IPS DF 6.9 (cell line): ENCODE measurements around the gene TEKTIP1.
A peak's percentile ranks its signal among the peaks of the same experiment; 100 is the strongest.
"Not testable (repeated sequence)": the region's sequence is repeated elsewhere in the genome, so short reads cannot be mapped to it uniquely, and the experiment has no call there.

Experiments used
- DNase-seq: peaks from one replicate; pipeline ENCODE4 v3.0.0-alpha.2; 2013; ENCODE audit warnings: low read depth, low spot score
- H3K27ac ChIP-seq: one replicate; pipeline ENCODE4 v1.5.1; 2013; ENCODE audit warnings: low read length, control low read depth
- H3K27me3 ChIP-seq: 2 replicates; pipeline ENCODE4 v1.6.1; 2013; ENCODE audit warnings: mild to moderate bottlenecking, low read length; ENCODE audit not compliant: control insufficient read depth, insufficient read depth
- H3K36me3 ChIP-seq: 2 replicates; pipeline ENCODE4 v1.6.1; 2013; ENCODE audit warnings: low read length; ENCODE audit not compliant: control insufficient read depth, insufficient read depth
- H3K4me1 ChIP-seq: 2 replicates; pipeline ENCODE4 v1.6.1; 2013; ENCODE audit warnings: low read length; ENCODE audit not compliant: control insufficient read depth, insufficient read depth
- H3K4me3 ChIP-seq: 2 replicates; pipeline ENCODE4 v1.5.1; 2013; ENCODE audit warnings: mild to moderate bottlenecking, low read length
- H3K9me3 ChIP-seq: 2 replicates; pipeline ENCODE4 v1.6.1; 2013; ENCODE audit warnings: low read length, inconsistent platforms; ENCODE audit not compliant: control insufficient read depth, insufficient read depth
- whole genome bisulfite sequencing: extraction: QIAGEN DNeasy Blood & Tissue Kit; methylation state at CpG from one replicate; pipeline ENCODE4 v1.1.7; 2013; ENCODE audit warnings: mixed read lengths, missing lambda C conversion rate; ENCODE audit not compliant: insufficient read length, insufficient coverage; 5-methylcytosine and 5-hydroxymethylcytosine counted together

TEKTIP1 gene

DNA sequence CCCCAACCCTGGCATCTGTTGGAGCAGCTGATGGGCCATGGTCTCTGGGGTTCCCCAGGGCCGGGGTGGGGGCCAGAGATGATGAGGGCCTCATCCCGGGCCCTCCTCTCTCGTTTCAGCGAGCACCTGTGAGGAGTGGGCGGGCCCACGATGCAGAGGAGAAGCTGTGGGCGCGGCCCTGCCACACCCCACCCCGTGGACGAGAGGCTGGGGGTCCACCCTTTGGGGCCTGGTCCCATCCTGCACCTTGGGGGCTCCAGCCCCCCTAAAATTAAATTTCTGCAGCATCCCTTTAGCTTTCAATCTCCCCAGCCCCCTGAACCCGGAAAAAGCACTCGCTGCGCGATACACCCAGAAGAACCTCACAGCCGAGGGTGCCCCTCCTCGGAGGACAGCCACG, 39.4 kb downstream of the TEKTIP1 start:
- peak overlapping the region; percentile 58; the same call in 1 of the 2 replicates for H3K4me3 ChIP-seq
- no peaks in the 10 kb centered on the region for H3K36me3 ChIP-seq
- no peak overlapping the region for H3K27ac ChIP-seq
- DNase-seq, result no peak
- H3K9me3 ChIP-seq, result no peaks in the 10 kb centered on the region
- WGBS, result no CpG with 5 or more reads among the region's 17 CpGs
- peaks cover 6% of the 10 kb centered on the region for H3K4me1 ChIP-seq
- no peaks in the 10 kb centered on the region for H3K27me3 ChIP-seq

DNA sequence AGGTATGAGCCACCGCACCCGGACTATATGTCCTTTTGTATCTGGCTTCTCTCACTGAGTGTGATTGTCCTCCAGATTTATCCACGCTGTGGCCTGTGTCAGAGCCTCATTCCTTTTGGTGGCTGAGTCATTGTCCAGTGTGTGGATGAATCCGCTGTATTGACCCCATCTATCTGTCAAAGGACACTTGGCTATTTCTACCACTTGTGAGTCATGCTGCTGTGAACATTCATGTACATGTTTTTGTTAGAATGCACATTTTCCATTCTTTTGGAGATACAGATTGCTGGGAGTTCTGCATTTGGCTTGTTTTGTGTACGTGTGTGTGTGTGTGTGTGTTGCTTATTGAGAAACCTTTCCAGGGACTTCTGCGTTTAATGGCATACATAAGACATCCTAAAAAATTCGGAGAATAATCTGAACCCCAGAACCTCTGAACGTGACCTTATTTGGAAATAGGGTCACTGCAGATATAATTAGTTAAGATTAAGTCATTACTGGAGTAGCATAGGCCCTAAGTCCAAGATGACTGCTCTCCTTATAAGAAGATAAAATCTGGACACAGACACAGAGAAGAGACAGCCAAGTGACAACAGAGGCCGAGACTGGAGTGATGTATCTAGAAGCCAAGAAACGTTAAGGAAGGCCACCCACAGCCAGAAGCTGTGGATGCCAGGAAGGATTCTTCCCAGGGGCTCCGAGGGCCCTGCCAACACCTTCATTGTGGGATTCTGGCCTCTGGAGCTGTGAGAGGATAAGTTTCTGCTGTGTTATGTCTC, 41.4 kb downstream of the TEKTIP1 start:
- no peak overlapping the region for H3K27ac ChIP-seq

DNA sequence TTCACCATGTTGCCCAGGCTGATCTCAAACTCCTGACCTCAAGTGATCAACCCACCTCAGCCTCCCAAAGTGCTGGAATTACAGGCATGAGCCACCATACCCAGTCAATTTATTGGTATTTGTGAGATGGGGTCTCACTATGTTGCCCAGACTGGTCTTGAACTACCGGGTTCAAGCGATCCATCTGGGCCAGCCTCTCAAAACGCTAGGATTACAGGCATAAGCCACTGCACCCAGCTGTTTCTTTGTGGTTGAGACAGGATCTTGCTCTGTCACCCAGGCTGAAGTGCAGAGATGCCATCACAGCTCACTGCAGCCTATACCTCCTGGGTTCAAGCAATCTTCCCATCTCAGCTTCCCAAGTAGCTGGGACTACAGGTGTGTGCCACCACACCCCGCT, 42.8 kb downstream of the TEKTIP1 start:
- not testable (repeated sequence) for H3K9me3 ChIP-seq, H3K4me1 ChIP-seq, H3K27me3 ChIP-seq, H3K4me3 ChIP-seq, H3K36me3 ChIP-seq, DNase-seq, H3K27ac ChIP-seq
- WGBS, result no CpG with 5 or more reads among the region's 4 CpGs

More for the DNA sequence above, 41.4 kb downstream of the TEKTIP1 start:
- no peaks in the 10 kb centered on the region for H3K36me3 ChIP-seq
- H3K9me3 ChIP-seq, result no peaks in the 10 kb centered on the region
- peaks cover 4% of the 10 kb centered on the region; the same call in 1 of the 2 replicates for H3K4me1 ChIP-seq
- no peaks in the 10 kb centered on the region for H3K27me3 ChIP-seq
- no peak for DNase-seq
- WGBS, result no CpG with 5 or more reads among the region's 11 CpGs
- H3K4me3 ChIP-seq, result no peak overlapping the region

DNA sequence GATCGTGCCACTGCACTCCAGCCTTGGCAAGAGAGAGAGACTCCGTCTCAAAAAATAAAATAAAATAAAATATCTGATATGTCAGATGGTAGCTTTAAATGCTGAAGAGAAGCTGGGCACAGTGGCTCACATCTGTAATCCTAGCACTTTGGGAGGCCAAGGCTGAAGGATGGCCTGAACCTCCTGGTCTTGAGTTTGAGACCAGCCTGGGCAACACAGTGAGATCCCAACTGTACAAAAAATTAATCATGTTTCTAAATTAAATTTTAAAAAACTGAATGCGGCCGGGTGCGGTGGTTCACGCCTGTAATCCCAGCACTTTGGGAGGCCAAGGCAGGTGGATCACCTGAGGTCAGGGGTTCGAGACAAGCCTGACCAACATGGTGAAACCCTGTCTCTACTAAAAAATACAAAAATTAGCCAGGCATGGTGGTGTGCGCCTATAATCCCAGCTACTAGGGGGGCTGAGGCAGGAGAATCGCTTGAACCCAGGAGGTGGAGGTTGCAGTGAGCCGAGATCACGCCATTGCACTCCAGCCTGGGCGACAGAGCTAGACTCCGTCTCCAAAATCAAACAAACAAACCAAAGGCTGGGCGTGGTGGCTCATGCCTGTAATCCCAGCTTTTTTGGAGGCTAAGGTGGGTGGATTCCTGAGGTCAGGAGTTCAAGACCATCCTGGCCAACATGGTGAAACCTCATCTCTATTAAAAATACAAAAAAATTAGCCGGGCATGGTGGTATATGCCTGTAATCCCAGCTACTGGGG, 45.2 kb downstream of the TEKTIP1 start:
- not testable (repeated sequence) for H3K4me1 ChIP-seq, H3K27ac ChIP-seq, H3K9me3 ChIP-seq, DNase-seq, H3K27me3 ChIP-seq, H3K4me3 ChIP-seq, H3K36me3 ChIP-seq
- WGBS, result no CpG with 5 or more reads among the region's 15 CpGs

DNA sequence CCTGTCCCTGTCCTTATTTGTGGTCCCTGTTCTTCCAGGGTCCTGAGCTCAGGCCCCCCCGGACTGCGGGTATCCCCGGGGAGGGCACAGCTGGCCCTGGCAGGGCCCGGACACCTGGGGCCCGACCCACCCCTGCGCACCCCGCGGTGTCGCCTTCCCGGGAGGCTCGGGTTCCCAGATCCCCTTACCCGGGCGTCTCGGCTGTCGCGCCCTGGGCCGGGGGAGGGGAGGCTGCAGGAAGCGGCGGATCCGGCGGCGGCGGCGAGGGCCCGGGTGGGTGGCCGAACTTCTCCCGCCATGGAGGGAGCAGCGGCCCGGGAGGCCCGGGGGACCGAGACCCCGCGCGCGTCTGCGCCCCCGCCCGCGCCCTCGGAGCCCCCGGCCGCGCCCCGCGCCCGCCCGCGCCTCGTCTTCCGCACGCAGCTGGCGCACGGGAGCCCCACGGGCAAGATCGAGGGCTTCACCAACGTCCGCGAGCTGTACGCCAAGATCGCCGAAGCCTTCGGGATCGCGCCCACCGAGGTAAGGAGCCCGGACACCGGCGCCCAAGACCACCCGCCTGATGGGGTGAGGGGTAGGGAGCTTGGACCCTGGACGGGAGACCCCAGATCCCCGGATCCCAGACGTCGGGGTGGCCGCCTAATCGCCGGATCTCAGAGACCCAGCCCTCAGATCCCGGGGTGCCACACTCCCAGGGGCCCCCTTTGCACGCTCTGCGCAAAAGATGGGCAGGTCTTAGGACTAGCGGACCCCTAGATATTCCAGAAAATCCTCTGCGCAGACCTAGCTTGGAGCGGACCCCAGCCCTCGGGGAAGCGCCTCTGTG, 46.5 kb downstream of the TEKTIP1 start, which contains the start of gene GIPC3:
TSS of gene GIPC3 (plus strand) at position 178 of the 826 bp plus-strand sequence. CDS start at position 298, 120 bp downstream.
- peaks cover 4% of the 10 kb centered on the region; the same call in 1 of the 2 replicates for H3K27me3 ChIP-seq
- H3K36me3 ChIP-seq, result no peaks in the 10 kb centered on the region; the same call in 1 of the 2 replicates
- no peak for DNase-seq
- no CpG with 5 or more reads among the region's 84 CpGs for WGBS
- no peak within 1 kb of the TSS for H3K27ac ChIP-seq
- H3K4me3 ChIP-seq, result peak within 1 kb of the TSS; percentile 21; the same call in 1 of the 2 replicates
- H3K9me3 ChIP-seq, result no peaks in the 10 kb centered on the region
- no peaks in the 10 kb centered on the region for H3K4me1 ChIP-seq

DNA sequence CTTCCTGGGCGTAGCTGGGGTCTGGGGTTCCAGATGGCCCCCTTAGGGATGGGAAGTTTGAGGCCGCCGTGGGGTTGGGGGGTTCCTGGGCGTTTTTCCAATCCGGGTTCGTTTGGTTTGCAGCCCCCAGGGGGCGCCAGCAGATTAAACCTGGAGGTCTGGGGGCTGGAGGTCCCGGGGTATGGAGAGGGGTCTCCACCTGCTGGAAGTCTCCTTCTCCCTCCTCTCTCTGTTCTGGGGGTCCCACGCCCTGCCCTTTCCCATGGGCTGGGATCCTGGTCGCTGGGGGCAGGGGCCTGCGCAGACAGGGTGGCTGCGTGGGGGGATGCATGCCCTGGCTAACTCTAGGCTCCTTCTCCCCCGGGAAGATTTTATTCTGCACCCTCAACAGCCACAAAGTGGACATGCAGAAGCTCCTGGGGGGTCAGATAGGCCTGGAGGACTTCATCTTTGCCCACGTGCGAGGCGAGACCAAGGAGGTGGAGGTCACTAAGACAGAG, 47.2 kb downstream of the TEKTIP1 start:
- no peaks in the 10 kb centered on the region; the same call in 1 of the 2 replicates for H3K36me3 ChIP-seq
- no peak for DNase-seq
- peaks cover 4% of the 10 kb centered on the region; the same call in 1 of the 2 replicates for H3K27me3 ChIP-seq
- H3K4me3 ChIP-seq, result peak overlapping the region; percentile 21; the same call in 1 of the 2 replicates
- no peaks in the 10 kb centered on the region; the same call in 1 of the 2 replicates for H3K9me3 ChIP-seq
- H3K27ac ChIP-seq, result no peak overlapping the region
- WGBS, result no CpG with 5 or more reads among the region's 16 CpGs
- H3K4me1 ChIP-seq, result no peaks in the 10 kb centered on the region

DNA sequence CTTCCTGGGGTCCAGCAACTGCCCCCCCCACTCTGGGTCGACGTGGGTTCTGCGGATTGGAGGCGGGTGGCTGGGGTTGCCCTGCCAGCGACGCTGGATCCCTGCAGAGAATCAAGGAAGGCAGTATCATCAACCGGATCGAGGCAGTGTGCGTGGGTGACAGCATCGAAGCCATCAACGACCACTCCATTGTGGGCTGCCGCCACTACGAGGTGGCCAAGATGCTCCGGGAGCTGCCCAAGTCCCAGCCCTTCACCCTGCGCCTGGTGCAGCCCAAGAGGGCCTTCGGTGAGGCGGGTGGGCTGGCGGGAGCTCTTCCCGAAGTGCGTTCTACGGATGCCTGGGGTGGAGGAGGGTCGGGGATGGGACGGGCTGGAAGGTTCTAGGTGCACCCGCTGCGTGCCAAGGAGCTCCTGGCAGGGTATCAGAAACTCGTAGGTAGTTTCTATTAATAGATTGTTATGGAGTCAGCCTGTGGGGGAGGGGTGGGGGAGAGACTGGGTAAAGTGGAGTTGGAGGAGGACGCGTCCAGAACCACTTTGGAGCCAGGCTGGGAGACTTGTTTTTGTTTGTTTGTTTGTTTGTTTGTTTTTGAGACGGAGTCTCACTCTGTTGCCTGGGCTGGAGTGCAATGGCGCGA, 47.9 kb downstream of the TEKTIP1 start:
- H3K4me3 ChIP-seq, result no peak overlapping the region
- H3K36me3 ChIP-seq, result no peaks in the 10 kb centered on the region; the same call in 1 of the 2 replicates
- no peak overlapping the region for H3K27ac ChIP-seq
- no peaks in the 10 kb centered on the region for H3K4me1 ChIP-seq
- no CpG with 5 or more reads among the region's 31 CpGs for WGBS
- peaks cover 4% of the 10 kb centered on the region; the same call in 1 of the 2 replicates for H3K27me3 ChIP-seq
- DNase-seq, result no peak
- no peaks in the 10 kb centered on the region; the same call in none of the 2 replicates for H3K9me3 ChIP-seq

DNA sequence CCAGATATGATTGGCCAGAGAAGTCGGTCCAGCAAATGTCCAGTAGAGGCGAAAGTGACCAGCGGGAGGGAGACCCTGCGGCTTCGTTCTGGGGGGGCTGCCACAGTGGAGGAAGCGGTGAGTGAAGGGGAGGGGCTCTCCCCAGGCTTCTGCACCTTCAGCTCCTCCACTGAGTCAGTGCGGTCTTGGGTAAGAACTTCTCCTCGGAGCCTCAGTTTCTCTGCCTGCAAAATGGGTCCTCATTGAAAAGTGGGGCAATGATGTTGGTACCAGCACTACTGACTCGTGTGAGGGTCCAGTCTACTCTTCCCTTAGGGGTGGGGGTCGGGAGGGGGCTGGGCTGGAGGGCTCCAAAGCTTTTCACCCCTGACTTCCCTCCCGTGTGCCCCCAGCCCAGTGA, 50.5 kb downstream of the TEKTIP1 start:
- Histone ChIP-seq H3K9me3 (no peaks in the 10 kb centered on the region; the same call in none of the 2 replicates), H3K27ac (no peak overlapping the region), H3K27me3 (peaks cover 4% of the 10 kb centered on the region; the same call in 1 of the 2 replicates), H3K4me3 (no peak overlapping the region), H3K4me1 (no peaks in the 10 kb centered on the region), H3K36me3 (no peaks in the 10 kb centered on the region; the same call in 1 of the 2 replicates)
- no CpG with 5 or more reads among the region's 11 CpGs for WGBS
- DNase-seq, result no peak

DNA sequence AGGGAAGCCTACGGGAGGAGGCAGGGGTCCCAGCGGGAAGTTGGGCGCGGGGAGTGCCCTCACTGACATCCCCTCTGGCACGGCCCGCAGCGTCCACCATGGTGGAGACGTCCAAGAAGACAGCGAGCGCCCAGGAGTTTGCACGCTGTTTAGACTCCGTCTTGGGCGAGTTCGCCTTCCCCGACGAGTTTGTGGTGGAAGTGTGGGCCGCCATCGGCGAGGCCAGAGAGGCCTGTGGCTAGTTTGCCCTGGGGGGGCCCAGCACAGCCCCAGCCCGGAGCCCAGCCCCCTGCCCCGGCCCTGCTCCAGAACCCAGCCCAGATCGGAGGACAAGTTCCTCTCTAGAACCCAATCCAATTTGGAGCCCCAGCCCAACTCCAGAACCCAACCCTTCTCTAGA, 51.0 kb downstream of the TEKTIP1 start:
- no peaks in the 10 kb centered on the region for H3K4me1 ChIP-seq
- H3K9me3 ChIP-seq, result no peaks in the 10 kb centered on the region; the same call in none of the 2 replicates
- no peaks in the 10 kb centered on the region; the same call in 1 of the 2 replicates for H3K36me3 ChIP-seq
- H3K27me3 ChIP-seq, result peaks cover 4% of the 10 kb centered on the region; the same call in 1 of the 2 replicates
- no peak overlapping the region for H3K27ac ChIP-seq
- DNase-seq, result no peak
- WGBS, result no CpG with 5 or more reads among the region's 22 CpGs
- no peak overlapping the region for H3K4me3 ChIP-seq
